Tibial artery (tissue), 4 donors: ENCODE measurements around the gene RPS24.

Experiments
- DNase-seq, 2 donors: peaks; one replicate each; pipeline ENCODE4 v3.0.0-alpha.2; 2019
- H3K27ac ChIP-seq, 2 donors: fragments of 200-600 bp; sonication (generic) in 1 of 2; 1 replicate in 1 of 2; 2 replicates in 1 of 2; pipeline ENCODE4 v1.5.1; 2018 to 2019; ENCODE audit warnings: mild to moderate bottlenecking in 1 of 2
- H3K27me3 ChIP-seq, 2 donors: fragments of 200-600 bp; sonication (generic) in 1 of 2; one replicate each; pipeline versions ENCODE4 v1.5.1 to v1.6.0; 2016 to 2019
- H3K36me3 ChIP-seq, 3 donors: fragments of 200-600 bp; sonication (generic) in 2 of 3; one replicate each; pipeline ENCODE4 v1.5.1; 2016 to 2019; ENCODE audit warnings: mild to moderate bottlenecking in 2 of 3
- H3K4me1 ChIP-seq, 4 donors: fragments of 200-600 bp; sonication (generic) in 2 of 4; 1 replicate in 3 of 4; 2 replicates in 1 of 4; pipeline ENCODE4 v1.5.1; 2016 to 2019
- H3K4me3 ChIP-seq, 2 donors: fragments of 200-600 bp; sonication (generic) in 1 of 2; 1 replicate in 1 of 2; 2 replicates in 1 of 2; pipeline ENCODE4 v1.5.1; 2018 to 2019; ENCODE audit warnings: mild to moderate bottlenecking in 2 of 2
- H3K9me3 ChIP-seq, 3 donors: fragments of 200-600 bp; sonication (generic) in 1 of 3; one replicate each; pipeline ENCODE4 v1.5.1; 2016 to 2019
- CTCF ChIP-seq, 2 experiments: fragments of 200-600 bp in 1 of 2; fragments of 450-650 bp in 1 of 2; IDR thresholded peaks; one replicate each; pipeline ENCODE4 v1.5.1; 2017 to 2019; ENCODE audit warnings: antibody characterized with exemption in 2 of 2, mild to moderate bottlenecking in 1 of 2, moderate library complexity in 1 of 2
- intact Hi-C: fragments of 100-400 bp; cut with DNase I; formaldehyde crosslinking; loops from one replicate; pipeline ENCODE4 v1.15.0; 2023; ENCODE audit warnings: low total_unique reads

The RPS24 gene

GRCh38 chr10:78038105-78038504 is 4.4 kb downstream of the RPS24 start:
- H3K4me1 ChIP-seq = peaks cover 0 to 36% (median 15%) of the 10 kb centered on the region in 4 donors
- H3K36me3 ChIP-seq = peaks cover 45 to 79% (median 73%) of the 10 kb centered on the region in 3 donors

GRCh38 chr10:78038791-78039547 is 5.3 kb downstream of the RPS24 start:
- no peaks in the 10 kb centered on the region for H3K9me3 ChIP-seq
- no peak for TF ChIP-seq CTCF (IDR thresholded peaks at IDR 0.05)
- peaks cover 45 to 83% (median 73%) of the 10 kb centered on the region in 3 donors for H3K36me3 ChIP-seq
- intact Hi-C loops = no loop called here
- no peak for DNase-seq
- H3K4me3 ChIP-seq = no peak overlapping the region
- H3K27ac ChIP-seq = no peak overlapping the region
- H3K4me1 ChIP-seq = peaks cover 0 to 36% (median 16%) of the 10 kb centered on the region in 4 donors
- H3K27me3 ChIP-seq = no peaks in the 10 kb centered on the region

More at GRCh38 chr10:78038105-78038504, 4.4 kb downstream of the RPS24 start:
- H3K27me3 ChIP-seq = no peaks in the 10 kb centered on the region
- H3K4me3 ChIP-seq = no peak overlapping the region
- no peaks in the 10 kb centered on the region for H3K9me3 ChIP-seq
- H3K27ac ChIP-seq = no peak overlapping the region
- TF ChIP-seq CTCF (IDR thresholded peaks at IDR 0.05) = no peak
- no peak for DNase-seq
- intact Hi-C loops = no loop called here

GRCh38 chr10:78039743-78040142 is 6.1 kb downstream of the RPS24 start:
- intact Hi-C loops = loop anchor here (10.0 kb wide), 1 partner anchor 175 kb away; no protein-coding TSS in a partner anchor
- H3K4me1 ChIP-seq = peaks cover 0 to 31% (median 15%) of the 10 kb centered on the region in 4 donors
- H3K36me3 ChIP-seq = peaks cover 45 to 83% (median 73%) of the 10 kb centered on the region in 3 donors
- no peak for DNase-seq
- no peak overlapping the region for H3K4me3 ChIP-seq
- H3K27ac ChIP-seq = no peak overlapping the region
- TF ChIP-seq CTCF (IDR thresholded peaks at IDR 0.05) = no peak
- no peaks in the 10 kb centered on the region for H3K9me3 ChIP-seq
- no peaks in the 10 kb centered on the region for H3K27me3 ChIP-seq

GRCh38 chr10:78041170-78042057 is 7.8 kb downstream of the RPS24 start:
- Histone ChIP-seq H3K27ac (no peak overlapping the region), H3K36me3 (peaks cover 37 to 71% (median 63%) of the 10 kb centered on the region in 3 donors), H3K9me3 (no peaks in the 10 kb centered on the region), H3K4me1 (peaks cover 0 to 18% (median 8%) of the 10 kb centered on the region in 4 donors), H3K4me3 (no peak overlapping the region), H3K27me3 (no peaks in the 10 kb centered on the region)
- no peak for DNase-seq
- TF ChIP-seq CTCF (IDR thresholded peaks at IDR 0.05) = no peak
- intact Hi-C loops = loop anchor here (10.0 kb wide), 1 partner anchor 173 kb away; no protein-coding TSS in a partner anchor

- Histone ChIP-seq H3K36me3 (peaks cover 32 to 63% (median 55%) of the 10 kb centered on the region in 3 donors), H3K9me3 (no peaks in the 10 kb centered on the region), H3K27me3 (no peaks in the 10 kb centered on the region), H3K4me1 (peaks cover 0 to 17% (median 7%) of the 10 kb centered on the region in 4 donors), H3K27ac (no peak overlapping the region), H3K4me3 (no peak overlapping the region)
- DNase-seq = no peak
- intact Hi-C loops = loop anchor here (10.0 kb wide), 1 partner anchor 173 kb away; no protein-coding TSS in a partner anchor
- TF ChIP-seq CTCF (IDR thresholded peaks at IDR 0.05) = no peak
Measured at GRCh38 chr10:78042058-78042751, 8.5 kb downstream of the RPS24 start.
